HG03139 (cell line): Measurements from ENCODE around the gene C1orf232.
A peak's percentile ranks its signal among the peaks of the same experiment; 100 is the strongest.

Experiments
- ATAC-seq: cut with Tn5 transposase; IDR thresholded peaks from one replicate; pipeline ENCODE4 v1.9.1; 2021; ENCODE audit not compliant: unreplicated experiment

C1orf232 gene

GRCh38 chr1:26158271-26158907, 10.4 kb downstream of the C1orf232 start:
- no peak for ATAC-seq

GRCh38 chr1:26156285-26157038, 12.3 kb downstream of the C1orf232 start:
- no peak for ATAC-seq

GRCh38 chr1:26155370-26156284, 13.1 kb downstream of the C1orf232 start:
- ATAC-seq, result no peak

GRCh38 chr1:26154750-26155149, 14.0 kb downstream of the C1orf232 start:
- no peak for ATAC-seq

GRCh38 chr1:26153966-26154532, 14.7 kb downstream of the C1orf232 start:
- ATAC-seq, result no peak

GRCh38 chr1:26148887-26149286, 19.9 kb downstream of the C1orf232 start:
- no peak for ATAC-seq

- ATAC-seq, result no peak
Measured at GRCh38 chr1:26145960-26146294, 22.8 kb downstream of the C1orf232 start.

- no peak for ATAC-seq
Measured at GRCh38 chr1:26145041-26145959, 23.5 kb downstream of the C1orf232 start.

- ATAC-seq, result no peak
Measured at GRCh38 chr1:26142159-26142558, 26.6 kb downstream of the C1orf232 start.

- ATAC-seq, result no peak
Measured at GRCh38 chr1:26138974-26139558, 29.7 kb downstream of the C1orf232 start.

GRCh38 chr1:26134466-26134865, 34.3 kb downstream of the C1orf232 start:
- no peak for ATAC-seq

- no peak for ATAC-seq
Measured at GRCh38 chr1:26132834-26133167, 36.0 kb downstream of the C1orf232 start.

- ATAC-seq, result no peak
Measured at GRCh38 chr1:26132128-26132833, 36.5 kb downstream of the C1orf232 start.

GRCh38 chr1:26130695-26131094, 38.1 kb downstream of the C1orf232 start:
- no peak for ATAC-seq

GRCh38 chr1:26129778-26130177, 39.0 kb downstream of the C1orf232 start:
- no peak for ATAC-seq

GRCh38 chr1:26127235-26128163, 41.3 kb downstream of the C1orf232 start:
- no peak for ATAC-seq

GRCh38 chr1:26126321-26127084, 42.3 kb downstream of the C1orf232 start:
- peak; percentile 62 for ATAC-seq

- ATAC-seq, result no peak
Measured at GRCh38 chr1:26125946-26126320, 42.8 kb downstream of the C1orf232 start.
